Activated CD4-positive, alpha-beta T cell treated with anti-CD3 and anti-CD28 coated beads for 36 hours (primary cell): ENCODE measurements around the gene TMEM169. TPM values are rescaled to one million over a fixed set of nuclear protein-coding genes. Genes with fewer than 3 reads are reported as not detected.

Experiments used
- ATAC-seq: fragments of 200-7000 bp; cut with Tn5 transposase; one replicate; pipeline ENCODE4 v1.10.0; 2021; ENCODE audit warnings: mild to moderate bottlenecking, moderate library complexity
- CTCF ChIA-PET: fragments of 350-600 bp; sonication (Branson Sonifier 250); formaldehyde crosslinking; loops from one replicate; lab custom pipeline; 2021; ENCODE audit warnings: antibody characterized with exemption; lab: Charles Lee
- POLR2A ChIA-PET: fragments of 350-600 bp; sonication (Branson Sonifier 250); formaldehyde crosslinking; loops from one replicate; lab custom pipeline; 2021; ENCODE audit warnings: antibody characterized with exemption, inconsistent platforms; lab: Charles Lee
- DNase-seq: peaks from one replicate; pipeline ENCODE4 v3.0.0-alpha.2; 2020
- H3K27ac Mint-ChIP-seq: one replicate; pipeline ENCODE4 v1.8.0; 2021; ENCODE audit warnings: mixed read lengths
- H3K27me3 Mint-ChIP-seq: one replicate; pipeline ENCODE4 v1.8.0; 2021; ENCODE audit warnings: mixed read lengths
- H3K36me3 Mint-ChIP-seq: one replicate; pipeline ENCODE4 v1.8.0; 2021; ENCODE audit warnings: low read depth, mixed read lengths
- H3K4me1 Mint-ChIP-seq: one replicate; pipeline ENCODE4 v1.8.0; 2021; ENCODE audit warnings: mixed read lengths
- H3K4me3 Mint-ChIP-seq: one replicate; pipeline ENCODE4 v1.8.0; 2021; ENCODE audit warnings: mild to moderate bottlenecking, moderate library complexity, mixed read lengths
- H3K9me3 Mint-ChIP-seq: one replicate; pipeline ENCODE4 v1.8.0; 2021; ENCODE audit warnings: low read depth, mixed read lengths
- intact Hi-C, 2 experiments: fragments of 100-400 bp; cut with DNase I in 1 of 2; cut with micrococcal nuclease in 1 of 2; formaldehyde crosslinking; loops; one replicate each; pipeline versions ENCODE4 v1.14.2 to v1.15.1; 2022 to 2024; cut with DNase I, micrococcal nuclease
- total RNA-seq, 2 experiments: library from RNA; stranded (reverse); gene quantifications; one replicate each; pipeline ENCODE4 v1.2.3, GENCODE V29; 2021

TMEM169 gene
- total RNA-seq, 2 experiments from 2014 or later = 1.6 to 1.8 TPM

DNA sequence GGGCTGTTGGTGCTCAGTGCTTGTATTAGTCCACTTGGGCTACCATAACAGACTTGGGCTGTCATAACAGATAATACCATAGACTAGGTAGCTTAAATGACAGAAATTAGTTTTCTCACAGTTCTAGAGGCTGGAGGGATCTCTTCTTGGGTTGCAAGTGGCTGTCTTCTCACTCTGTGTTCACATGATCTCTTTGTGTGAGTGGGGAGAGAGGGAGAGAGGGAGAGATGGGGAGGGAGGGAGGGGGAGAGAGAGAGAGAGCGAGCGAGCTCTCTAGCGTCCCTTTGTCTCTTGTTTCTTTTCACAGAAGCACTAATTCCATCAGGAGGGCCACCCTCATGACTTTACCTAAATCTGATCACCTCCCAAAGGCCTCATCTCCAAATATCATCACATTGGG lies 23.0 kb downstream of the TMEM169 start:
- intact Hi-C loops = no loop called here
- ATAC-seq = no peak
- POLR2A ChIA-PET = no interaction called here
- Mint-ChIP-seq H3K36me3 (peaks cover 4% of the 10 kb centered on the region), H3K27me3 (no peaks in the 10 kb centered on the region), H3K4me3 (no peak overlapping the region), H3K4me1 (peaks cover 4% of the 10 kb centered on the region), H3K9me3 (no peaks in the 10 kb centered on the region), H3K27ac (no peak overlapping the region)
- DNase-seq = no peak
- CTCF ChIA-PET = interaction anchor here (0.6 to 2.0 kb wide), 4 partner anchors 9 to 244 kb away, joined by 3 to 6 read pairs (median 4); partner anchors contain the start of genes PECR and TMEM169

DNA sequence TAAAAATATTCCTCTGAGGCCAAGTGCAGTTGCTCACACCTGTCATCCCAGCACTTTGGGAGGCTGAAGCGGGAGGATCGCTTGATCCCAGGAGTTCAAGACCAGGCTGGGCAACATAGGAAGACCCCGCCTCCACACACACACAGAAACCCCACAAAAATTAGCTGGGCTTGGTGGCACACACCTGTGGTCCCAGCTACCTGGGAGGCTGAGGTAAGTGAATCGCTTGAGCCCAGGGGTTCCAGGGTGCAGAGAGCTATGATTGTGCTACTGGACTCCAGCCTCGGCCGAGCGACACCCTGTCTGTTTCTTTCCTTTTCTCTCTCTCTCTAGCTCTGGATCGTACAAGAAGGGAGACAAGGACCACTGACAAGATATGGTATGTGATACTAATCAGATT lies 25.6 kb downstream of the TMEM169 start:
- intact Hi-C loops = no loop called here
- Mint-ChIP-seq H3K27ac (no peak overlapping the region), H3K27me3 (no peaks in the 10 kb centered on the region), H3K4me1 (peaks cover 26% of the 10 kb centered on the region), H3K4me3 (no peak overlapping the region), H3K36me3 (peaks cover 30% of the 10 kb centered on the region), H3K9me3 (no peaks in the 10 kb centered on the region)
- ChIA-PET POLR2A (interaction anchor here (1.1 kb wide), 1 partner anchor 26 kb away, joined by 4 read pairs; the partner anchor contains the start of genes PECR and TMEM169), CTCF (interaction anchor here (0.5 to 6.1 kb wide), 4 partner anchors 13 to 74 kb away, joined by 3 to 50 read pairs (median 23); no protein-coding TSS in a partner anchor)
- no peak for ATAC-seq
- DNase-seq = no peak

DNA sequence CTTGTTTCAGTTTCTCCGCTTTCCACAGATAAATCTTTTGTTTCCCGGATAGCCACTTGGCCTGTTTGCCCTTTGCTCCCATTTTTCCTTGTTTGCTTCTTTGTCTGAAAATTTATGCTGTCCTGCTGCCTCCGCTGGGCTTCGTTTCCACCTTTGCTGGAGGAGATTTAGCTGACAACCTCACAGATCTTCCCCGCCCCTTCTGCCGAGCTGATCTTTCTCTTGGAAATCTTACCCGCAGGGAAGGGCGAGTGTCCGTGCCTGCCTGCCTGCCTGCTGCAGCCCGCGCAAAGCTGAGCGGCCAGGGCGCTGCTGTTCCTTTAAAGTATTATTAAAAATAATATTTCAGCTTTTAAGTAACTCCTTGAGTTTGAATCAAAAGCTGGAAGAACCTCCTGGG lies 26.0 kb downstream of the TMEM169 start:
- Mint-ChIP-seq H3K27me3 (no peaks in the 10 kb centered on the region), H3K36me3 (peaks cover 34% of the 10 kb centered on the region), H3K4me3 (no peak overlapping the region), H3K4me1 (peaks cover 31% of the 10 kb centered on the region), H3K27ac (peak overlapping the region; percentile 73), H3K9me3 (no peaks in the 10 kb centered on the region)
- DNase-seq (no peak), ATAC-seq (no peak)
- ChIA-PET CTCF (interaction anchor here (0.7 to 6.1 kb wide), 4 partner anchors 12 to 75 kb away, joined by 6 to 50 read pairs (median 44); partner anchors contain the start of genes PECR and TMEM169), POLR2A (interaction anchor here (1.1 kb wide), 1 partner anchor 26 kb away, joined by 4 read pairs; the partner anchor contains the start of genes PECR and TMEM169)
- intact Hi-C loops = loop anchor here in 1 of 2 experiments (2.0 kb wide), 1 partner anchor 27 kb away; the partner anchor contains the start of genes PECR and TMEM169

DNA sequence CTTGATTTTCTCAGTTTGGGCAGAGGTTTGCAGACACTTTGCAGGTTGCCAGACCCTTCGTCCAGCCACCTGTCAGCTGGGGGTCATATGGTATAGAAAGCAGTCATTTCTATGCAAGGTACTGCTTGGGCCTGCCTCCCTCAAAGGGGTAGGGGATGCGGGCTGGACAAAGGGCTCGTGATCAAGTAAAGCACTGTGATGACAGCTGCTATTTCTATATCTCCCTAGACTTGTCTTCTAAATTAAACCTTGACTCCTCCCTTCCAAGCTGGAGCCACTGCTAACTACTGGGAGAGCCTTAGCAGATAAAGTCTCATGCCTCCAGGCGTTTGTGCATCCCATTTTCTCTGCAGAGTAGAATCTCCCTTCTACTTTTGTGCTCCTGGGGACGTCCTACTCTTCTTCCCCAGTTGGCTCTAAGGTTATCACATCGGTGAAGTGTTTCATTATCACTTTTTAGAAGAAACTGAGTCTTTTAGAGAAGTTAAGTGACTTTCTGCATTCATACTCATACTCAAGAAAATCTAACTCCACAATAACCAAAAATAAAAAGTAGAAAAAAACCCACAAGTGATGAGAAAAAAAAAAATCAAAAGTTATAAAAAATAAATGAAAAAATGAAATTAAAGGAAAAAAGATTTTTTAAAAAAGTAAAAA lies 26.7 kb downstream of the TMEM169 start:
- intact Hi-C loops = loop anchor here in 1 of 2 experiments (2.0 kb wide), 1 partner anchor 28 kb away; the partner anchor contains the start of genes PECR and TMEM169
- POLR2A ChIA-PET = interaction anchor here (0.6 to 1.1 kb wide), 5 partner anchors 24 to 106 kb away, joined by 3 to 6 read pairs (median 4); partner anchors contain the start of genes PECR and TMEM169
- Mint-ChIP-seq H3K4me3 (peak overlapping the region; percentile 95), H3K27ac (peak overlapping the region; percentile 92), H3K27me3 (no peaks in the 10 kb centered on the region), H3K4me1 (peaks cover 38% of the 10 kb centered on the region), H3K36me3 (peaks cover 41% of the 10 kb centered on the region), H3K9me3 (no peaks in the 10 kb centered on the region)
- DNase-seq (no peak), ATAC-seq (no peak)
- CTCF ChIA-PET = interaction anchor here (2.4 to 6.1 kb wide), 5 partner anchors 12 to 75 kb away, joined by 8 to 50 read pairs (median 40); partner anchors contain the start of genes PECR and TMEM169

DNA sequence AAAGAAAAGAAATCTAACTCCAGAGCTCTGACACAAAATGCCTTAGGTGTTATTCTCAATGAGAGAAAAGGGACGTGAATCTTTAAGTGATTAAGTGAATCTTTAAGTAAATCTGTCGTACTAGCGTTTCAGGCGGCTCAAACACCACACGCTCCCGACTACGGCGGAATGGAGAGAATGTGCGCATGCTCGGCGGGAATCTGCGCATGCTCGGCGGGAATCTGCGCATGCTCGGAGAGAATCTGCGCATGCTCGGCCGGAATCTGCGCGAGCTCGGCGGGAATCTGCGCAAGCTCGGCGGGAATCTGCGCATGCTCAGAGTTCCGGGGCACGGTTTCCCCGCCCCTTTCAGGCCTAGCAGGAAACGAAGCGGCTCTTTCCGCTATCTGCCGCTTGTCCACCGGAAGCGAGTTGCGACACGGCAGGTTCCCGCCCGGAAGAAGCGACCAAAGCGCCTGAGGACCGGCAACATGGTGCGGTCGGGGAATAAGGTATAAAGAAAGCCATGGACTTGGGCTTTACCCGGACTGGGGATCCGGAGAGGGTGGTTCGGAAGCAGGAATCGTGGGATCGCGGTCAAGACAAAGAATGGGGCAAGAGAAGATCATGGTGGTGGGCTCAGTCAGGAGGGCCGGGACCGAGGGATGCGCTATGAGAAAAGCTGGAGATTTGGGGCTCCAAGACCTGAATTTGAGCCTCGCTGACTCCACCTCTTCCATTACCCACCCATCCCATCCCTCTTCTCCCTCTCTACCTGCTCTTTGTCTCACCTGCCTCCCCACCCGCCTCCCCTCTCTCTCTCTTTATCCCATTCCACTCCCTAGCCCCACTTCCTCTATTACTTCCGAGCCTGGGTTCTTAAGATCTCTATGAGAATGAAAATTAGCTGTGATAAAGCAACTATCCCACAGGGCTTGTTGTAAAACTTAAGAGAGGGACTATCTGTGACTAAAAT lies 27.5 kb downstream of the TMEM169 start, which contains the start of gene XRCC5:
Gene XRCC5 (plus strand): TSS at position 382 of the 955 bp plus-strand sequence. CDS start 89 bp downstream, at position 471.
- POLR2A ChIA-PET = interaction anchor here (0.6 to 1.0 kb wide), 8 partner anchors 25 to 107 kb away, joined by 3 to 6 read pairs (median 4); no protein-coding TSS in a partner anchor
- Mint-ChIP-seq H3K9me3 (no peaks in the 10 kb centered on the region), H3K27me3 (no peaks in the 10 kb centered on the region), H3K36me3 (peaks cover 48% of the 10 kb centered on the region), H3K4me1 (peaks cover 46% of the 10 kb centered on the region), H3K4me3 (peak within 1 kb of the TSS; percentile 95), H3K27ac (peak within 1 kb of the TSS; percentile 98)
- DNase-seq (peak; percentile 99), ATAC-seq (peak; percentile 75)
- intact Hi-C loops = loop anchor here (1.0 to 2.0 kb wide), 5 partner anchors 28 to 389 kb away; partner anchors contain the start of genes PECR (in 2 of the 2), SMARCAL1 (in 2 of the 2), TMEM169 (in 2 of the 2) and RPL37A (in 1 of the 2)
- CTCF ChIA-PET = interaction anchor here (0.7 to 6.1 kb wide), 17 partner anchors 11 to 557 kb away, joined by 3 to 50 read pairs (median 7); partner anchors contain the start of genes PECR and TMEM169

DNA sequence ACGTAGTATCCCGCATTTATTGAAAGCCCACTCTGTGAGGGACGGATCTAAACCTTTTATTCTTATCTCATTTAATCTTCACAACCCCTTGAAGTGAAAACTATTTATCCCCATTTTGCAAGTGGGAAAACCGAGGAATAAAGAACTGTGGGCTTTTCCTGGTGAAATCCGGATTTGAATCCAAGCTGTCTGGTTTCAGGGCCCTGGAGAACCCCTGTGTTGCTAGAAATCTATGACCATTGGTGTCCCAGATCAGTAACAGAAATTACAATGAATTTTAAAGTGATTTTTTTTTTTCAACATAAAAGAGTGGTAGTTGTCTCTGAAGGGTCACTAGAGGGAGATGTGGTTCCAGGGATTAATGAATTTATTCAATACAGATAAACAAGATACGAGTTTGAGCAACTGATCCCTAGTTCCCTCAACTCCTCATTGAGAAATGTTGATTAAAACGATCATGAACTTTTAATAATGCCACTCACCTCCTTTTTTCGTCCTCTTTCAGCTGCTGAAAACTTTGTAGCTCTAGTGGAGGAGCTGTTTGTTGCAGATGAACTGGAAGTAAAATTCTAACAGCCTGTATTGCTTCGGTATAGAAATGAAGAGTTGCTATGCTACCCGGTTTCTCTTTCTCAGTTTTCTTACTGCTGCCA lies 28.4 kb downstream of the TMEM169 start:
- ATAC-seq (peak; percentile 20), DNase-seq (no peak)
- ChIA-PET POLR2A (interaction anchor here (0.6 to 1.2 kb wide), 8 partner anchors 15 to 302 kb away, joined by 3 to 7 read pairs (median 4); partner anchors contain the start of genes PECR and TMEM169), CTCF (interaction anchor here (0.6 to 6.1 kb wide), 32 partner anchors 8 to 726 kb away, joined by 3 to 50 read pairs (median 4); partner anchors contain the start of genes PECR and TMEM169)
- Mint-ChIP-seq H3K4me1 (peaks cover 54% of the 10 kb centered on the region), H3K9me3 (no peaks in the 10 kb centered on the region), H3K4me3 (peak overlapping the region; percentile 95), H3K27ac (peak overlapping the region; percentile 98), H3K36me3 (peaks cover 56% of the 10 kb centered on the region), H3K27me3 (no peaks in the 10 kb centered on the region)
- intact Hi-C loops = loop anchor here (1.0 to 5.0 kb wide), 9 partner anchors 29 to 798 kb away; partner anchors contain the start of genes PECR (in 2 of the 2), SMARCAL1 (in 2 of the 2), TMEM169 (in 2 of the 2) and ATIC (in 1 of the 2)

DNA sequence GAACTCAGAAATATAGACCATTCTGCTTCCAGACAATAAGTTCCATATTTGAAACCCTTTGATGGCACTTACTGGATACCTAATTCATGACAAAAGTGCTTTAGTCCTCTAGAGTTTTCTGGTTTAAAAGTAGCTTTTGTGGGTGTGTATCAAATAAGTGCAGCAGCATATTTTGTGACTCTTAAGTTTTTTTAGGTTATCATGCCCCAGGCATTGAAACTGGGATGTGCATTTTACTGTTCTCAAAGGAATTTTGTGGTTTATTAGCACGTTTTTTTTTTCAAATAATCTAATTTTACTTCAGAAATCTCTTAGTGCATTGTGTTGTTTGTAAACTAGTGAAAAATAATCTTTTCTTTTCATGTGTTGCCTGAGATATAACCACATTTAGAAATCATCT lies 28.9 kb downstream of the TMEM169 start:
- Mint-ChIP-seq H3K36me3 (peaks cover 61% of the 10 kb centered on the region), H3K27ac (peak overlapping the region; percentile 98), H3K4me1 (peaks cover 58% of the 10 kb centered on the region), H3K27me3 (no peaks in the 10 kb centered on the region), H3K4me3 (peak overlapping the region; percentile 95), H3K9me3 (no peaks in the 10 kb centered on the region)
- intact Hi-C loops = loop anchor here (1.0 to 5.0 kb wide), 5 partner anchors 30 to 798 kb away; partner anchors contain the start of gene ATIC (in 1 of the 2)
- CTCF ChIA-PET = interaction anchor here (0.6 to 6.1 kb wide), 29 partner anchors 8 to 727 kb away, joined by 3 to 50 read pairs (median 4); partner anchors contain the start of genes PECR and TMEM169
- POLR2A ChIA-PET = interaction anchor here (0.6 to 1.2 kb wide), 5 partner anchors 15 to 301 kb away, joined by 3 to 7 read pairs (median 4); partner anchors contain the start of genes PECR and TMEM169
- no peak for ATAC-seq
- no peak for DNase-seq

DNA sequence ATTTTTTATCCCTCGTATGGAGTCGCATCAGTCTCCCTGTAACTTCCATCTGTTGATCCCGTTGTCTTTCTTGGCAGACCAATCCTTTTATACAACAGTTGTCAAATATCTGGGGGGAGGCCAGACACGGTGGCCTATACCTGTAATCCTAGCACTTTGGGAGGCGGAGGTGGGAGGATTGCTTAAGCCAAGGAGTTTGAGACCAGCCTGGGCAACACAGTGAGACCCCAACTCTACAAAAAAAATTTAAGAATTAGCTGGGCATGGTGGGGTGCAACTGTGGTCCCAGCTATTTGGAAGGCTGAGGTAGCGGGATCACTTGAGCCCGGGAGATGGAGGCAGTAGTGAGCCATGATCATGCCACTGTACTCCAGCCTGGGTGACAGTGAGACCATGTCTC lies 29.4 kb downstream of the TMEM169 start:
- intact Hi-C loops = loop anchor here (5.0 kb wide), 3 partner anchors 236 to 799 kb away; partner anchors contain the start of gene ATIC (in 1 of the 2)
- peak overlapping the region; percentile 95 for H3K4me3 Mint-ChIP-seq
- CTCF ChIA-PET = interaction anchor here (0.8 to 6.1 kb wide), 13 partner anchors 9 to 555 kb away, joined by 3 to 50 read pairs (median 7); partner anchors contain the start of genes PECR and TMEM169

DNA sequence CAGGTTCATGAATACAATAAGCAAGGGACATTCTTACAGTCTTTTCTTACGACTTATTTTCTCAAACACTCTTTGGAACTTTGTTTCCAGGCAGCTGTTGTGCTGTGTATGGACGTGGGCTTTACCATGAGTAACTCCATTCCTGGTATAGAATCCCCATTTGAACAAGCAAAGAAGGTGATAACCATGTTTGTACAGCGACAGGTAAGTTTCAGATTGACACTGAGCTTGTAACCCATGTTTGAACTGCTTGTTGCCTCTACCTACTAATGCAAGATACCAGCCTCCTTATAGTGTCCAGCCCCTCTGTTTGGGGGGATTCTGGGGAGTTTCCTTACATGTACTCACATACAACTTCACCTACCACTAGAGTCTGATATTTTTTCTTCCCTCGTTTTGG lies 31.2 kb downstream of the TMEM169 start:
- H3K27ac Mint-ChIP-seq = peak overlapping the region; percentile 98
- DNase-seq = no peak
- H3K9me3 Mint-ChIP-seq = no peaks in the 10 kb centered on the region
- H3K27me3 Mint-ChIP-seq = no peaks in the 10 kb centered on the region
- ChIA-PET CTCF (interaction anchor here (0.7 to 5.3 kb wide), 9 partner anchors 9 to 89 kb away, joined by 3 to 48 read pairs (median 4); partner anchors contain the start of genes PECR and TMEM169), POLR2A (interaction anchor here (0.6 to 0.7 kb wide), 2 partner anchors 9 to 20 kb away, joined by 3 read pairs; no protein-coding TSS in a partner anchor)
- intact Hi-C loops = loop anchor here (5.0 kb wide), 3 partner anchors 234 to 801 kb away; partner anchors contain the start of gene ATIC (in 1 of the 2)
- ATAC-seq = peak; percentile 10
- peaks cover 79% of the 10 kb centered on the region for H3K36me3 Mint-ChIP-seq
- H3K4me3 Mint-ChIP-seq = peak overlapping the region; percentile 52
- peaks cover 79% of the 10 kb centered on the region for H3K4me1 Mint-ChIP-seq

More for the DNA sequence above, 29.4 kb downstream of the TMEM169 start:
- DNase-seq (no peak), ATAC-seq (no peak)
- POLR2A ChIA-PET = interaction anchor here (1.2 kb wide), 1 partner anchor 301 kb away, joined by 4 read pairs; no protein-coding TSS in a partner anchor
- H3K4me1 Mint-ChIP-seq = peaks cover 61% of the 10 kb centered on the region
- peak overlapping the region; percentile 98 for H3K27ac Mint-ChIP-seq
- H3K36me3 Mint-ChIP-seq = peaks cover 63% of the 10 kb centered on the region
- no peaks in the 10 kb centered on the region for H3K27me3 Mint-ChIP-seq
- no peaks in the 10 kb centered on the region for H3K9me3 Mint-ChIP-seq
